Mesendoderm (in vitro differentiated cells): Measurements from ENCODE around the gene PAAF1.

Source experiments
- DNase-seq: peaks from one replicate; pipeline ENCODE4 v3.0.0; 2013
- H2AK5ac ChIP-seq: 2 replicates; pipeline ENCODE4 v1.6.1; 2013; ENCODE audit warnings: low read length, inconsistent platforms
- H2BK120ac ChIP-seq: 2 replicates; pipeline ENCODE4 v1.6.1; 2013; ENCODE audit warnings: low read depth, mild to moderate bottlenecking, low read length, moderate library complexity, mixed read lengths
- H2BK15ac ChIP-seq: replicated peaks from 2 replicates; pipeline ENCODE4 v1.6.1; 2013; ENCODE audit warnings: low read depth, mild to moderate bottlenecking, moderate library complexity
- H2BK5ac ChIP-seq: 2 replicates; pipeline ENCODE4 v1.6.1; 2013; ENCODE audit warnings: low read length, inconsistent platforms
- H3K18ac ChIP-seq: 2 replicates; pipeline ENCODE4 v1.6.1; 2013; ENCODE audit warnings: mild to moderate bottlenecking, low read length, mixed read lengths
- H3K23ac ChIP-seq: one replicate; pipeline ENCODE4 v1.6.1; 2013; ENCODE audit warnings: low read length
- H3K27ac ChIP-seq: 2 replicates; pipeline ENCODE4 v1.5.1; 2013; ENCODE audit warnings: low read depth, mild to moderate bottlenecking, inconsistent platforms, low read length, moderate library complexity
- H3K27me3 ChIP-seq: 2 replicates; pipeline ENCODE4 v1.6.1; 2013; ENCODE audit warnings: low read length, control low read depth, mild to moderate bottlenecking, inconsistent platforms; ENCODE audit not compliant: insufficient read depth, poor library complexity
- H3K36me3 ChIP-seq: 2 replicates; pipeline ENCODE4 v1.6.1; 2013; ENCODE audit warnings: low read length, inconsistent platforms; ENCODE audit not compliant: control insufficient read depth, insufficient read depth
- H3K4ac ChIP-seq: one replicate; pipeline ENCODE4 v1.6.1; 2013; ENCODE audit warnings: low read depth, mild to moderate bottlenecking, low read length, moderate library complexity
- H3K4me1 ChIP-seq: 2 replicates; pipeline ENCODE4 v1.6.1; 2013; ENCODE audit warnings: low read depth, low read length, inconsistent platforms; ENCODE audit not compliant: control insufficient read depth
- H3K4me2 ChIP-seq: 2 replicates; pipeline ENCODE4 v1.6.1; 2013; ENCODE audit warnings: low read length
- H3K4me3 ChIP-seq: 2 replicates; pipeline ENCODE4 v1.5.1; 2013; ENCODE audit warnings: mild to moderate bottlenecking, low read length
- H3K56ac ChIP-seq: one replicate; pipeline ENCODE4 v1.6.1; 2013; ENCODE audit warnings: low read length
- H3K79me1 ChIP-seq: 2 replicates; pipeline ENCODE4 v1.6.1; 2013; ENCODE audit warnings: low read length, inconsistent platforms
- H3K79me2 ChIP-seq: 2 replicates; pipeline ENCODE4 v1.6.1; 2013; ENCODE audit warnings: mild to moderate bottlenecking, low read length; ENCODE audit not compliant: control insufficient read depth, insufficient read depth
- H3K9ac ChIP-seq: 2 replicates; pipeline ENCODE4 v1.6.1; 2013; ENCODE audit warnings: low read length, inconsistent platforms
- H4K5ac ChIP-seq: one replicate; pipeline ENCODE4 v1.6.1; 2013; ENCODE audit warnings: low read length
- H4K8ac ChIP-seq: one replicate; pipeline ENCODE4 v1.6.1; 2013; ENCODE audit warnings: low read depth, mild to moderate bottlenecking, control low read depth, low read length, moderate library complexity
- WGBS: extraction: QIAGEN DNeasy Blood & Tissue Kit; methylation state at CpG from one replicate; pipeline ENCODE4 v1.1.7; 2013; ENCODE audit warnings: low lambda C conversion rate, missing lambda C conversion rate; ENCODE audit not compliant: insufficient coverage; ENCODE audit errors: extremely low coverage; 5-methylcytosine and 5-hydroxymethylcytosine counted together

Gene PAAF1

DNA sequence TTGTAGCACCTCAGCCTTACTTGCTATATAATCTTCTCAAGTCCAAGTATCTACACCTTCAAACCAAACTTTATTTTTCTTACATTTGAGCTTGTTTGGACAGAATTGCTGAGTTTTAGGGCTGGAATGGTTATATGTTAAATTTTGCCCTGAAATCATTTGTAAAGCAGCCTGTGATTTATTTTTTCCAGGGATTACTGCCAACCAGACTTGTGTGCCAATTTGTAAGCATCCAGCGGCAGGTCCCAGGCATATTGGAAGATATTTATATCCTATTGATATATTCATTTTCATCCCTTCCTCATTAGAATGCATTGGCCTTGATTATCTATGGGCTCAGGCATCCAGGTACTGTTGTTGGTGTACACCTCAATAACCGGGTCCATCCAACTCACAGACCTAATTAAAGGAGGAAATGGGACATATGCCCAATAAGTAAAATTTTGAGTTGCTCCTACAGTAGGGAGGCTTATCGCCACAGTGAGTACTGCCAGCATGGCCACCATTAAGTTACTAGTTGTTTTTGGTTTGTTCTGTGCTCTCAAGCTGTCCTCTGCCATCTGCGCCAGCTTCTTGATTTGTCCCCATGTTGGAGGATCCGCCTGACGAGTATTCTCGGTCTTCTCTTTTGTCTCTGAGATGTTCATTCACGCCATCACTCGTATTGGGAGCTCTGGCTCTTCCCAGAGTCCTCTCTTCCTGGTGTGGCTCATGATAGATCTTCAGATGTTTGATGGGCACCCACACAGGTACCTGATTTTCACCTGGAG, 64.2 kb downstream of the PAAF1 start:
- Histone ChIP-seq H2BK5ac (no peak overlapping the region), H3K23ac (no peak overlapping the region), H2BK15ac (no peak overlapping the region), H3K79me1 (no peaks in the 10 kb centered on the region), H3K4me3 (peak overlapping the region; percentile 4), H3K56ac (no peak overlapping the region), H3K18ac (no peak overlapping the region), H3K36me3 (no peaks in the 10 kb centered on the region), H3K27me3 (no peaks in the 10 kb centered on the region), H3K4me1 (no peaks in the 10 kb centered on the region), H2AK5ac (no peak overlapping the region), H3K9ac (no peak overlapping the region), H4K5ac (no peak overlapping the region), H3K4ac (no peak overlapping the region), H4K8ac (no peak overlapping the region), H2BK120ac (no peak overlapping the region), H3K27ac (no peak overlapping the region), H3K4me2 (no peak overlapping the region), H3K79me2 (no peaks in the 10 kb centered on the region)
- DNase-seq = no peak
- WGBS = no CpG with 5 or more reads among the region's 9 CpGs

DNA sequence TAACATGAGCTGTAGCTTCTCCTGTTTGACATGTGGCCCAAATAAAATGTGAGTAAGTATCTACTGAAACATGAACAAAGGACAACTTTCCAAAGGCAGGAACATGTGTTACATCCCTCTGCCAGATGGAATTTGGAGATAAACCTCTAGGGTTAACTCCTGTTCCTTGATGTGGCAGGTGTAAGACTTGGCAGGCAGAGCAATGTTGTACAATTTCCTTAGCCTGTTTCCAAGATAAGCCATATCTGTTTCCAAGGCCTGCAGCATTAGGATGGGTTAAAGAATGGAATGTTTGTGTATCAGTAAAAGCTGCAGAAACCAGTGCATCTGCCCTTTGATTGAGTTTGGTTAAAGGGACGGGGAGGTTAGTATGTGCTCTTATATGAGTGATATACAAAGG, 65.2 kb downstream of the PAAF1 start:
- WGBS = 100% methylated on average over 1 of the region's 1 CpG
- Histone ChIP-seq H3K27ac (no peak overlapping the region), H3K4me1 (no peaks in the 10 kb centered on the region), H3K79me2 (no peaks in the 10 kb centered on the region), H3K18ac (no peak overlapping the region), H3K36me3 (no peaks in the 10 kb centered on the region), H2BK120ac (no peak overlapping the region), H3K9ac (no peak overlapping the region), H2AK5ac (no peak overlapping the region), H3K56ac (no peak overlapping the region), H3K4me3 (no peak overlapping the region), H3K4ac (no peak overlapping the region), H4K8ac (no peak overlapping the region), H3K27me3 (no peaks in the 10 kb centered on the region), H4K5ac (no peak overlapping the region), H3K23ac (no peak overlapping the region), H3K4me2 (no peak overlapping the region), H2BK5ac (no peak overlapping the region), H2BK15ac (no peak overlapping the region), H3K79me1 (no peaks in the 10 kb centered on the region)
- no peak for DNase-seq

DNA sequence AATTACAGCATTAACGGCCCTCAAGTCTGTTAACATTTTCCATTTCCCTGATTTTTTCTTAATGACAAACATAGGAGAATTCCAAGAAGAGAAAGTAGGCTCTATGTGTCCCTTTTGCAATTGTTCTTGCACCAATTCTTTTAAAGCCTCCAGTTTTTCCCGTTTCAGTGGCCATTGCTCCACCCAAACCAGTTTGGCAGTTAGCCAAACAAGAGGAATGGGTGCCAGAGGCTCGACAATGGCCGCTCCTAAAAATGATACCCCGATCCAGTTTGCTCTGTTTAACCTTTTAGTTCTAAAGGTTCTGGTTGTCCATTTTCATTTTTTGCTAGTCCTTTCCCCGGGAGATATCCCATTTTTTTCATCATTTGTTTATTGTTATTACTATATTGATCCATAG, 67.3 kb downstream of the PAAF1 start:
- no peak overlapping the region for H4K5ac ChIP-seq
- no peak overlapping the region for H3K27ac ChIP-seq
- H3K23ac ChIP-seq = no peak overlapping the region
- no peaks in the 10 kb centered on the region for H3K4me1 ChIP-seq
- H3K79me1 ChIP-seq = no peaks in the 10 kb centered on the region
- no peak overlapping the region for H2BK15ac ChIP-seq
- no peak overlapping the region for H3K4me3 ChIP-seq
- no peak overlapping the region for H3K4ac ChIP-seq
- no peak overlapping the region for H3K4me2 ChIP-seq
- no peak overlapping the region for H4K8ac ChIP-seq
- no peak overlapping the region for H2AK5ac ChIP-seq
- H3K56ac ChIP-seq = no peak overlapping the region
- H3K36me3 ChIP-seq = no peaks in the 10 kb centered on the region
- H3K9ac ChIP-seq = no peak overlapping the region
- no peak overlapping the region for H3K18ac ChIP-seq
- no peaks in the 10 kb centered on the region for H3K79me2 ChIP-seq
- WGBS = no CpG with 5 or more reads among the region's 6 CpGs
- H2BK5ac ChIP-seq = no peak overlapping the region
- DNase-seq = no peak
- H2BK120ac ChIP-seq = no peak overlapping the region
- no peaks in the 10 kb centered on the region for H3K27me3 ChIP-seq

DNA sequence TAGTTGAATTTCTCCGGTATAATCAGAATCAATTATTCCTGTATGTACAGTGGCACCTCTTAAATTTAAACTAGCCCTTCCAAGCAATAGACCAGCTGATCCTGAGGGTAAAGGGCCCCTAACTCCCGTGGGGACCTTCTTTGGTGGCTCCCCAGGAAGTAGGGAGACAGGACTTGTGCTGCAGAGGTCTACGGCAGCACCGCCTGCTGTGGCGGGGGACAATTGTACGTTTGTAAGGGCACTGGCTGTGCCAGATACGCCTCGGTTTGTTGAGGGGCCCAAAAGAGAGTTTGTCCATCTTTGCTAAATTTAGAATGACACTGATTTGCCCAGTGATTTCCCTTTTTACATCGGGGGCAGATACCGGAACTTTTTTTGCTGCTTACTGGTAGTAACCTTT, 68.1 kb downstream of the PAAF1 start:
- Histone ChIP-seq H3K4ac (no peak overlapping the region), H3K18ac (no peak overlapping the region), H2AK5ac (no peak overlapping the region), H3K4me3 (no peak overlapping the region), H2BK5ac (no peak overlapping the region), H3K27ac (no peak overlapping the region), H3K36me3 (no peaks in the 10 kb centered on the region), H3K27me3 (no peaks in the 10 kb centered on the region), H3K4me2 (no peak overlapping the region), H4K8ac (no peak overlapping the region), H2BK15ac (no peak overlapping the region), H2BK120ac (no peak overlapping the region), H3K79me2 (no peaks in the 10 kb centered on the region), H3K56ac (no peak overlapping the region), H4K5ac (no peak overlapping the region), H3K23ac (no peak overlapping the region), H3K9ac (no peak overlapping the region), H3K79me1 (no peaks in the 10 kb centered on the region), H3K4me1 (no peaks in the 10 kb centered on the region)
- WGBS = no CpG with 5 or more reads among the region's 10 CpGs
- no peak for DNase-seq

DNA sequence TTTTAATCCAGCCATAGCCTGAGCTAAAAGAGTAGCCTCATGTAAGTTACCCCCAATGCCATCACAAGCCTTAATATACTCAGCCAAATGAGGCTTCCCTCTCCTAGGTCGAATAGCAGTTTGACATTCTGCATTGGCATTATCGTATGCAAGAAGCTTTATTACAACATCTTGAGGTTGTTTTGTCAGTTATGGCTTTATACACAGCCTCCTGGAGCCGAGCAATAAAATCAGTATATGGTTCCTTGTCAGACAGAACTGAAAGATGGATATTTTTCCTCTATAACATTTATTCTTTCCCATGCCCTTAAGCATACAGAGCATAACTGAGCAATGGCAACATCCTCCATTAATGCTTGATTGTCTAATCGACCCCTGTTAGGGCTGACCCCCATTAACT, 68.6 kb downstream of the PAAF1 start:
- Histone ChIP-seq H3K79me1 (no peaks in the 10 kb centered on the region), H3K27ac (no peak overlapping the region), H3K4me3 (no peak overlapping the region), H3K18ac (no peak overlapping the region), H4K8ac (no peak overlapping the region), H3K36me3 (no peaks in the 10 kb centered on the region), H3K4me2 (no peak overlapping the region), H3K4me1 (no peaks in the 10 kb centered on the region), H3K27me3 (no peaks in the 10 kb centered on the region), H4K5ac (no peak overlapping the region), H2BK120ac (no peak overlapping the region), H3K79me2 (no peaks in the 10 kb centered on the region), H2BK15ac (no peak overlapping the region), H3K4ac (no peak overlapping the region), H2AK5ac (no peak overlapping the region), H3K9ac (no peak overlapping the region), H3K23ac (no peak overlapping the region), H3K56ac (no peak overlapping the region), H2BK5ac (no peak overlapping the region)
- no peak for DNase-seq
- WGBS = no CpG with 5 or more reads among the region's 4 CpGs
